ENCODE results near the gene PSTK. TPM values are rescaled to one million over a fixed set of nuclear protein-coding genes. Genes with fewer than 3 reads are reported as not detected.

Gene PSTK
- total RNA-seq, 1 experiment from 2014 or later, result 4.4 TPM

- H3K9me3 ChIP-seq (ENCODE audit: control insufficient read depth in 1 of 2, insufficient read depth in 1 of 2, low read depth in 1 of 2, low read length in 2 of 2), result no peaks in the 10 kb centered on the region
- no TSS peak for BruUV-seq (replicated peaks)
- intact Hi-C loops (cut with micrococcal nuclease), result no loop called here
- H3K9ac ChIP-seq (ENCODE audit: low read length), result no peak overlapping the region
- TF ChIP-seq POLR2AphosphoS5 (IDR thresholded peaks at IDR 0.05; ENCODE audit: low read depth, low read length), result no peak
- no peak for TF ChIP-seq POLR2A (IDR thresholded peaks at IDR 0.05; ENCODE audit: borderline replicate concordance, extremely low read depth, insufficient read depth, insufficient read length)
- TF ChIP-seq SP1 (IDR thresholded peaks at IDR 0.05; ENCODE audit: low read depth), result no peak
- TF ChIP-seq, protein P1, sequence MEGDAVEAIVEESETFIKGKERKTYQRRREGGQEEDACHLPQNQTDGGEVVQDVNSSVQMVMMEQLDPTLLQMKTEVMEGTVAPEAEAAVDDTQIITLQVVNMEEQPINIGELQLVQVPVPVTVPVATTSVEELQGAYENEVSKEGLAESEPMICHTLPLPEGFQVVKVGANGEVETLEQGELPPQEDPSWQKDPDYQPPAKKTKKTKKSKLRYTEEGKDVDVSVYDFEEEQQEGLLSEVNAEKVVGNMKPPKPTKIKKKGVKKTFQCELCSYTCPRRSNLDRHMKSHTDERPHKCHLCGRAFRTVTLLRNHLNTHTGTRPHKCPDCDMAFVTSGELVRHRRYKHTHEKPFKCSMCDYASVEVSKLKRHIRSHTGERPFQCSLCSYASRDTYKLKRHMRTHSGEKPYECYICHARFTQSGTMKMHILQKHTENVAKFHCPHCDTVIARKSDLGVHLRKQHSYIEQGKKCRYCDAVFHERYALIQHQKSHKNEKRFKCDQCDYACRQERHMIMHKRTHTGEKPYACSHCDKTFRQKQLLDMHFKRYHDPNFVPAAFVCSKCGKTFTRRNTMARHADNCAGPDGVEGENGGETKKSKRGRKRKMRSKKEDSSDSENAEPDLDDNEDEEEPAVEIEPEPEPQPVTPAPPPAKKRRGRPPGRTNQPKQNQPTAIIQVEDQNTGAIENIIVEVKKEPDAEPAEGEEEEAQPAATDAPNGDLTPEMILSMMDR (IDR thresholded peaks at IDR 0.05 in 2 of 3, conservative IDR thresholded peaks at IDR 0.05 in 1 of 3; ENCODE audit: borderline replicate concordance in 1 of 3, insufficient read depth in 1 of 3, low read depth in 2 of 3, low read length in 2 of 3), result no peak
- no peak for TF ChIP-seq YY1 (IDR thresholded peaks at IDR 0.05; ENCODE audit: extremely low read depth, insufficient replicate concordance, low read depth, low read length)
- no peak for TF ChIP-seq JUND (IDR thresholded peaks at IDR 0.05)
- TF ChIP-seq TCF7L2 (IDR thresholded peaks at IDR 0.05; ENCODE audit: borderline replicate concordance, extremely low read depth, insufficient read depth, insufficient read length), result no peak
- TF ChIP-seq SRF (IDR thresholded peaks at IDR 0.05; ENCODE audit: low read depth), result no peak
- no peak for TF ChIP-seq ZFX (IDR thresholded peaks at IDR 0.05)
- no peak for TF ChIP-seq EGR1 (IDR thresholded peaks at IDR 0.05; ENCODE audit: low read depth)
- no peaks in the 10 kb centered on the region for H3K9me2 ChIP-seq (ENCODE audit: insufficient read depth)
- RAD21 ChIA-PET (ENCODE audit: low non-redundant PET in 1 of 2, low total read pairs in 2 of 2, uncharacterized antibody in 2 of 2, unreplicated experiment in 2 of 2), result no interaction called here
- no peak overlapping the region for H2AFZ ChIP-seq (ENCODE audit: low read depth, low read length, poor library complexity, severe bottlenecking)
- POLR2A ChIA-PET, result no interaction called here
- no peaks in the 10 kb centered on the region for H3K36me3 ChIP-seq (ENCODE audit: control insufficient read depth in 1 of 2, insufficient read depth in 2 of 2, low read length in 2 of 2)
- no peak for ATAC-seq
- no peak overlapping the region for H3K4me3 ChIP-seq (replicated peaks in 1 of 2; ENCODE audit: low read depth in 1 of 2, low read length in 2 of 2)
- H3K4me1 ChIP-seq (ENCODE audit: control insufficient read depth in 1 of 2, insufficient read depth in 2 of 2, low read length in 2 of 2), result no peaks in the 10 kb centered on the region
- CTCF ChIA-PET, result no interaction called here
- DNase-seq (ENCODE audit: low read depth, low spot score), result no peak
- no peaks in the 10 kb centered on the region for H3K79me2 ChIP-seq (ENCODE audit: insufficient read depth, low read length)
- no peaks in the 10 kb centered on the region for H3K27me3 ChIP-seq (ENCODE audit: insufficient read depth, low read length)
- no peaks in the 10 kb centered on the region for H4K20me1 ChIP-seq (ENCODE audit: insufficient read depth)
- H3K4me2 ChIP-seq (ENCODE audit: low read length), result no peak overlapping the region
- no peak overlapping the region for H3K27ac ChIP-seq (ENCODE audit: low read depth, low read length)
Measured at GRCh38 chr10:123035467-123036086, 55.4 kb downstream of the PSTK start.
